ENCODE results near the gene CEMIP2. TPM values are rescaled to one million over a fixed set of nuclear protein-coding genes. Genes with fewer than 3 reads are reported as not detected.

CEMIP2 gene
- total and polyA plus RNA-seq, 8 donors: 12.4 to 218 (median 59.8) TPM

GRCh38 chr9:71755230-71755629 lies 13.1 kb downstream of the CEMIP2 start:
- no peak overlapping the region for H3K27ac ChIP-seq
- no peaks in the 10 kb centered on the region for H3K27me3 ChIP-seq
- TF ChIP-seq EP300 (IDR thresholded peaks at IDR 0.05): no peak
- no peak for TF ChIP-seq CTCF (IDR thresholded peaks at IDR 0.05)
- no peak for TF ChIP-seq POLR2AphosphoS5 (IDR thresholded peaks at IDR 0.05)
- no peak for TF ChIP-seq POLR2A (IDR thresholded peaks at IDR 0.05)
- H3K4me3 ChIP-seq: no peak overlapping the region
- no peaks in the 10 kb centered on the region for H3K9me3 ChIP-seq
- WGBS, 5 donors: 92 to 99% (median 96%) methylated on average over 2 of the region's 2 CpGs
- peaks cover 15 to 84% (median 33%) of the 10 kb centered on the region in 4 donors for H3K4me1 ChIP-seq
- no peak for DNase-seq
- intact Hi-C loops (cut with DNase I; ENCODE audit: low total_unique reads): no loop called here
- H3K36me3 ChIP-seq: peaks cover 0 to under 1% (median 0%) of the 10 kb centered on the region in 4 donors

- Histone ChIP-seq H3K36me3 (peaks cover 0 to 11% (median 9%) of the 10 kb centered on the region in 4 donors), H3K4me3 (no peak overlapping the region), H3K4me1 (peaks cover 15 to 79% (median 25%) of the 10 kb centered on the region in 4 donors), H3K27ac (no peak overlapping the region), H3K27me3 (no peaks in the 10 kb centered on the region), H3K9me3 (no peaks in the 10 kb centered on the region)
- DNase-seq: no peak
- intact Hi-C loops (cut with DNase I; ENCODE audit: low total_unique reads): no loop called here
- TF ChIP-seq CTCF (IDR thresholded peaks at IDR 0.05) (no peak), POLR2AphosphoS5 (IDR thresholded peaks at IDR 0.05) (no peak), POLR2A (IDR thresholded peaks at IDR 0.05) (no peak), EP300 (IDR thresholded peaks at IDR 0.05) (no peak)
- WGBS, 5 donors: 69 to 83% (median 74%) methylated on average over 4 of the region's 4 CpGs
These were observed 14.2 kb downstream of the CEMIP2 start for GRCh38 chr9:71754151-71754550.

GRCh38 chr9:71752928-71753327 lies 15.4 kb downstream of the CEMIP2 start:
- WGBS, 5 donors: 64 to 76% (median 71%) methylated on average over 3 of the region's 3 CpGs
- intact Hi-C loops (cut with DNase I; ENCODE audit: low total_unique reads): no loop called here
- DNase-seq: no peak
- Histone ChIP-seq H3K27ac (no peak overlapping the region), H3K36me3 (peaks cover 0 to 23% (median 21%) of the 10 kb centered on the region in 4 donors), H3K9me3 (no peaks in the 10 kb centered on the region), H3K4me1 (peaks cover 7 to 75% (median 15%) of the 10 kb centered on the region in 4 donors), H3K27me3 (no peaks in the 10 kb centered on the region), H3K4me3 (no peak overlapping the region)
- TF ChIP-seq CTCF (IDR thresholded peaks at IDR 0.05) (no peak), POLR2A (IDR thresholded peaks at IDR 0.05) (no peak), EP300 (IDR thresholded peaks at IDR 0.05) (no peak), POLR2AphosphoS5 (IDR thresholded peaks at IDR 0.05) (no peak)

GRCh38 chr9:71752352-71752751 lies 16.0 kb downstream of the CEMIP2 start:
- WGBS, 5 donors: 28 to 63% (median 38%) methylated on average over 1 of the region's 1 CpG
- H3K9me3 ChIP-seq: no peaks in the 10 kb centered on the region
- intact Hi-C loops (cut with DNase I; ENCODE audit: low total_unique reads): no loop called here
- no peak for TF ChIP-seq EP300 (IDR thresholded peaks at IDR 0.05)
- no peak for DNase-seq
- peaks cover 6 to 69% (median 10%) of the 10 kb centered on the region in 4 donors for H3K4me1 ChIP-seq
- no peak overlapping the region for H3K4me3 ChIP-seq
- H3K27me3 ChIP-seq: no peaks in the 10 kb centered on the region
- H3K36me3 ChIP-seq: peaks cover 0 to 28% (median 25%) of the 10 kb centered on the region in 4 donors
- peak overlapping the region in 1 of 5 donors; percentile 35 for H3K27ac ChIP-seq

- Histone ChIP-seq H3K36me3 (peaks cover 0 to 60% (median 52%) of the 10 kb centered on the region in 4 donors), H3K27ac (peak overlapping the region in 2 of 5 donors; percentile 6 to 44), H3K9me3 (no peaks in the 10 kb centered on the region), H3K27me3 (no peaks in the 10 kb centered on the region), H3K4me1 (peaks cover 0 to 65% (median 9%) of the 10 kb centered on the region in 4 donors), H3K4me3 (no peak overlapping the region)
- TF ChIP-seq POLR2A (IDR thresholded peaks at IDR 0.05) (no peak), POLR2AphosphoS5 (IDR thresholded peaks at IDR 0.05) (no peak), CTCF (IDR thresholded peaks at IDR 0.05) (no peak), EP300 (IDR thresholded peaks at IDR 0.05) (no peak)
- no peak for DNase-seq
- whole genome bisulfite sequencing, 5 donors: 61 to 91% (median 85%) methylated on average over 1 of the region's 1 CpG
- intact Hi-C loops (cut with DNase I; ENCODE audit: low total_unique reads): no loop called here
These were observed 20.0 kb downstream of the CEMIP2 start for GRCh38 chr9:71748280-71748743.
